HepG2 (cell line): ENCODE data around the gene GRAP. TPM values are rescaled to one million over a fixed set of nuclear protein-coding genes. Genes with fewer than 3 reads are reported as not detected.

Experiments
- FOXO1 ChIP-seq: sonication (generic); formaldehyde crosslinking; IDR thresholded peaks from 2 replicates; pipeline ENCODE4 v1.4.0; 2020; ENCODE audit warnings: missing genetic modification reagents
- HOXA5 ChIP-seq: sonication (generic); formaldehyde crosslinking; IDR thresholded peaks from 2 replicates; pipeline ENCODE4 v1.4.0; 2020; ENCODE audit warnings: missing genetic modification reagents
- MAZ ChIP-seq, 2 experiments: sonication (generic) in 1 of 2; formaldehyde crosslinking in 1 of 2; IDR thresholded peaks; 2 replicates each; pipeline versions ENCODE4 v1.5.0 to v1.6.1; 2012 to 2020; ENCODE audit warnings: low read depth in 2 of 2, mild to moderate bottlenecking in 2 of 2, borderline replicate concordance in 1 of 2, improper control_type of control experiment in 1 of 2, low read length in 1 of 2, missing genetic modification reagents in 1 of 2, moderate library complexity in 1 of 2
- MEIS1 ChIP-seq: sonication (generic); formaldehyde crosslinking; IDR thresholded peaks from 2 replicates; pipeline ENCODE4 v1.9.0; 2021; ENCODE audit warnings: mild to moderate bottlenecking, missing genetic modification reagents, moderate library complexity, borderline replicate concordance
- PATZ1 ChIP-seq: sonication (generic); formaldehyde crosslinking; IDR thresholded peaks from 2 replicates; pipeline ENCODE4 v1.4.0; 2020; ENCODE audit warnings: missing genetic modification reagents
- RERE ChIP-seq: IDR thresholded peaks from 2 replicates; pipeline ENCODE4 v1.6.1; 2016; ENCODE audit warnings: low read depth, missing genetic modification reagents, missing compliant biosample characterization
- ZBTB3 ChIP-seq: sonication (generic); formaldehyde crosslinking; IDR thresholded peaks from 2 replicates; pipeline ENCODE4 v1.4.0; 2020; ENCODE audit warnings: low read depth, mild to moderate bottlenecking, moderate library complexity, missing genetic modification reagents, borderline replicate concordance
- ZFY ChIP-seq: sonication (generic); formaldehyde crosslinking; IDR thresholded peaks from 2 replicates; pipeline ENCODE4 v1.4.0; 2020; ENCODE audit warnings: missing genetic modification reagents
- ZNF564 ChIP-seq: sonication (generic); formaldehyde crosslinking; IDR thresholded peaks from 2 replicates; pipeline ENCODE4 v1.8.1; 2023; ENCODE audit warnings: mild to moderate bottlenecking, missing genetic modification reagents
- polyA plus RNA-seq, 8 experiments: library from polyadenylated mRNA; depleted of rRNA in 3 of 8; stranded (reverse) in 7 of 8; unstranded in 1 of 8; fragments of >200 nt; fragmentation: Illumina TruSeq in 4 of 8; extraction: Trizol in 4 of 8; gene quantifications; 2 replicates each; pipeline versions ENCODE4 v1.2.1 to v1.2.3, GENCODE V29; 2011 to 2016; ENCODE audit warnings: low read depth in 4 of 8, missing spikeins in 1 of 8, mixed read lengths in 1 of 8; ENCODE audit not compliant: insufficient read depth in 1 of 8
- total RNA-seq, 5 experiments: library from RNA; depleted of rRNA; stranded (reverse); fragments of >200 nt; fragmentation: Illumina TruSeq; extraction: Trizol; gene quantifications; 2 replicates each; pipeline ENCODE4 v1.2.3, GENCODE V29; 2016; ENCODE audit warnings: low read depth in 1 of 5
- TF ChIP-seq, protein P1 (sequence below), 2 experiments: IDR thresholded peaks; 2 replicates each; pipeline ENCODE4 v1.6.1; 2011 to 2012; ENCODE audit warnings: low read length in 2 of 2, borderline replicate concordance in 1 of 2, low read depth in 1 of 2, mild to moderate bottlenecking in 1 of 2, moderate library complexity in 1 of 2
- TF ChIP-seq, protein P2 (sequence below): sonication (generic); formaldehyde crosslinking; conservative IDR thresholded peaks from 2 replicates; pipeline ENCODE4 v1.8.0; 2022; ENCODE audit warnings: mild to moderate bottlenecking, moderate library complexity, missing genetic modification reagents

The GRAP gene
- total and polyA plus RNA-seq, 2 of the 13 experiments (the other 11 are each of a cell fraction or from before 2014, with no cell fraction given), result 0.77 to 1.7 TPM

- TF ChIP-seq RERE, result peak; percentile 49; the same call in 1 of the 2 replicates
- TF ChIP-seq, protein P1, sequence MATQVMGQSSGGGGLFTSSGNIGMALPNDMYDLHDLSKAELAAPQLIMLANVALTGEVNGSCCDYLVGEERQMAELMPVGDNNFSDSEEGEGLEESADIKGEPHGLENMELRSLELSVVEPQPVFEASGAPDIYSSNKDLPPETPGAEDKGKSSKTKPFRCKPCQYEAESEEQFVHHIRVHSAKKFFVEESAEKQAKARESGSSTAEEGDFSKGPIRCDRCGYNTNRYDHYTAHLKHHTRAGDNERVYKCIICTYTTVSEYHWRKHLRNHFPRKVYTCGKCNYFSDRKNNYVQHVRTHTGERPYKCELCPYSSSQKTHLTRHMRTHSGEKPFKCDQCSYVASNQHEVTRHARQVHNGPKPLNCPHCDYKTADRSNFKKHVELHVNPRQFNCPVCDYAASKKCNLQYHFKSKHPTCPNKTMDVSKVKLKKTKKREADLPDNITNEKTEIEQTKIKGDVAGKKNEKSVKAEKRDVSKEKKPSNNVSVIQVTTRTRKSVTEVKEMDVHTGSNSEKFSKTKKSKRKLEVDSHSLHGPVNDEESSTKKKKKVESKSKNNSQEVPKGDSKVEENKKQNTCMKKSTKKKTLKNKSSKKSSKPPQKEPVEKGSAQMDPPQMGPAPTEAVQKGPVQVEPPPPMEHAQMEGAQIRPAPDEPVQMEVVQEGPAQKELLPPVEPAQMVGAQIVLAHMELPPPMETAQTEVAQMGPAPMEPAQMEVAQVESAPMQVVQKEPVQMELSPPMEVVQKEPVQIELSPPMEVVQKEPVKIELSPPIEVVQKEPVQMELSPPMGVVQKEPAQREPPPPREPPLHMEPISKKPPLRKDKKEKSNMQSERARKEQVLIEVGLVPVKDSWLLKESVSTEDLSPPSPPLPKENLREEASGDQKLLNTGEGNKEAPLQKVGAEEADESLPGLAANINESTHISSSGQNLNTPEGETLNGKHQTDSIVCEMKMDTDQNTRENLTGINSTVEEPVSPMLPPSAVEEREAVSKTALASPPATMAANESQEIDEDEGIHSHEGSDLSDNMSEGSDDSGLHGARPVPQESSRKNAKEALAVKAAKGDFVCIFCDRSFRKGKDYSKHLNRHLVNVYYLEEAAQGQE (IDR thresholded peaks at IDR 0.05; ENCODE audit: borderline replicate concordance in 1 of 2, low read depth in 1 of 2, low read length in 2 of 2), result 0 out of 4 replicates have a peak, but pooled peaks of 1 of the 2 experiments have one; percentile 15
- no peak for TF ChIP-seq ZNF564 (CRISPR knock-in tag)
- TF ChIP-seq MEIS1, result 0 out of 2 replicates have a peak, but pooled peaks have one; percentile 40
- TF ChIP-seq MAZ (IDR thresholded peaks at IDR 0.05; ENCODE audit: borderline replicate concordance, low read depth, low read length), result no peak
- 0 out of 2 replicates have a peak, but pooled peaks have one; percentile 39 for TF ChIP-seq MAZ (CRISPR knock-in tag; IDR thresholded peaks at IDR 0.05; ENCODE audit: low read depth)
- peak; percentile 77 for TF ChIP-seq FOXO1
- TF ChIP-seq HOXA5, result 0 out of 2 replicates have a peak, but pooled peaks have one; percentile 40
- 0 out of 2 replicates have a peak, but pooled peaks have one; percentile 17 for TF ChIP-seq ZFY
- TF ChIP-seq ZBTB3 (CRISPR knock-in tag), result 0 out of 2 replicates have a peak, but pooled peaks have one; percentile 81
- TF ChIP-seq, protein P2, sequence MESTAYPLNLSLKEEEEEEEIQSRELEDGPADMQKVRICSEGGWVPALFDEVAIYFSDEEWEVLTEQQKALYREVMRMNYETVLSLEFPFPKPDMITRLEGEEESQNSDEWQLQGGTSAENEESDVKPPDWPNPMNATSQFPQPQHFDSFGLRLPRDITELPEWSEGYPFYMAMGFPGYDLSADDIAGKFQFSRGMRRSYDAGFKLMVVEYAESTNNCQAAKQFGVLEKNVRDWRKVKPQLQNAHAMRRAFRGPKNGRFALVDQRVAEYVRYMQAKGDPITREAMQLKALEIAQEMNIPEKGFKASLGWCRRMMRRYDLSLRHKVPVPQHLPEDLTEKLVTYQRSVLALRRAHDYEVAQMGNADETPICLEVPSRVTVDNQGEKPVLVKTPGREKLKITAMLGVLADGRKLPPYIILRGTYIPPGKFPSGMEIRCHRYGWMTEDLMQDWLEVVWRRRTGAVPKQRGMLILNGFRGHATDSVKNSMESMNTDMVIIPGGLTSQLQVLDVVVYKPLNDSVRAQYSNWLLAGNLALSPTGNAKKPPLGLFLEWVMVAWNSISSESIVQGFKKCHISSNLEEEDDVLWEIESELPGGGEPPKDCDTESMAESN, result 0 out of 2 replicates have a peak, but pooled peaks have one; percentile 36
- peak; percentile 92 for TF ChIP-seq PATZ1 (CRISPR knock-in tag)
Measured at GRCh38 chr17:19005789-19006430, 40.8 kb downstream of the GRAP start (continued).
